Inflammatory macrophage treated with lipopolysaccharide for 4 hours (primary cell): Measurements from ENCODE around the gene HNMT.
"Not testable (repeated sequence)": the region's sequence is repeated elsewhere in the genome, so short reads cannot be mapped to it uniquely, and the experiment has no call there.

Experiments
- DNase-seq: peaks from one replicate; pipeline ENCODE4 v3.0.0-alpha.2; 2020

Gene HNMT

DNA sequence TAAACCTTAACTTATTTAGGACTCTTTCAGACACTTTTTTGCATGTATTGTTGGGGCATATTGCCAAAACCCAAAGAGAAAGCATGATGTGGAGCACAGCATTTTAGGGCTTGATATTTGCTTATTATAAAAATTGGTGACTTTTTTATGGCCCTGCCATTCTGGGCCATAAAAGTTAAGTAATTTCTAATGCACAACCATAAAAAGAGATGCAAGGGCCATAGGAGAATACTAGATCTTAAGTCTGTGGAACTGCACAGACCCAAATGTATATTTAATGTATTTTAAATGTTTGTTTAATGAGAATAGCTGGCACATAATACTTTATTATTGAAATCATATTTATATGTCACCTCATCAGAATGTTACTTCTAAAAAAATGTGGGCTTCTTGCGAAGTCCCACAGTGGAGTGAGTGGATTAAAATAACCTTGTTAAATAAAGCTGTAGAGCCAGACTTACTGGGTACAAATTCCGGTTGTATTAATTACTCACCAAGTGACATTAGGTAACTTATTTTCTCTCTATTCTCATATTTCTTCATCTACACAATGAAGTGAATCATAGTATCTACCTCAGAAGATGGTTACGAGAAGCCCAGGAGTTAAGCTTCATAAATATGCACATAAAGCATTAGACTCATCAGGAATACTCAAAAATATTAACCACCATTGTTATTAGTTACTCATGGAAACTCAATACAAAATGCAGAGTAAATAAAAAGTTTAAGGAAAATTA is 52.2 kb downstream of the HNMT start:
- DNase-seq = no peak

DNA sequence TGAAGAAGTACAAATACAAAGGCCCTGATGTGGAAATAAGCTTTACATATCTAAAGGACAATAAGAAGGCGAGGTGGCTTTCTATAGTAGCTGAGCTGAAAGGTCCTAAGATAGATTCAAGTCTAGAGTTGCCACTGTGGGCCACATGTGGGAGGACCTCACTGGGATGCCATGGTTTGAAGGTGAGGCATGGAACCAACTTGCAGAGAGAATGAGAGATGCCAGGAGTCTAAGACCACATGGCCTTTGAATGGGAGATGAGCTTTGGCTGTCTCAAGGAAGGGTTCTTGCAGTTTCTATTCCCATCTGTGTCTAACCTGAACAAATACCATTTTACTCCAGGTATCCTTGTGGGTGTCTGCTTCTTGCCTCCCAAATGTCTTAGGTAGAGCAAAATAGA is 53.6 kb downstream of the HNMT start:
- no peak for DNase-seq

DNA sequence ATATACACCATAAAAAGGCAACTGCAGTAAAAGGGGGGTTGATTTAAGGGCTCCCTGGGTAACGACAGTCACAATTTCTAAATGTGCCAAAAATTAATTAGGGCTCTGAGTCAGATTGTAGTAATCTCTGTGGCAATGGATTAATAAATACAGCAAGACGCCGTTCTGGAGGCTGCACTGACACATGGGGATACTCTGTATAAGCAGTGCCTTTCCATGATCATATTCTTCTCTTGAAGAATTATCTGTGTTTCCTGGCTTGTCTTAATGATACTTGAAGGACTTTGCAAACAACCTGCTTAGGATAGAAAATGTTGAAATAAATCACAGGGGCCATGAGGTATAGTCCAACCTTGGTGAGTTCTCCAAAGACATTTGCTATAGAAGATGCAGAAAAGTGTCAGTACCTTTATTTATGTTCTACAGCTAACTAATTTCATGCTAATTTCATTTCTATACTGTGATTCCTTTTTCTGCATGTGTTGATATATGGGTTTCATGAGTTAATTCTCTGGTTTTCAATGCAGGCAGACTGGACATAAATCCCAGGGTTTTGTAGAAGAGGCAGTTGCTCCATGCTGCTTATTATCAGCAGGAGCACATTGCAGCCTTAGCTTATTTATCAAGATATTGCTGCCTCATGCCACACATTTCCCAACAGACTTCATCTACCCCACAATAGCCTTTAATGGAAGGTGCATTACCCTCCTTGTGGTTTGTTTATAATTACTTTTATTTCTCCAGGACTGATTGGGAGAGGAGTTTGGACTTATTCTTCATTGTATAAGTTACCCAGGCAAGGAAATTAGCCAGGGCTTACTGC is 54.8 kb downstream of the HNMT start:
- no peak for DNase-seq

DNA sequence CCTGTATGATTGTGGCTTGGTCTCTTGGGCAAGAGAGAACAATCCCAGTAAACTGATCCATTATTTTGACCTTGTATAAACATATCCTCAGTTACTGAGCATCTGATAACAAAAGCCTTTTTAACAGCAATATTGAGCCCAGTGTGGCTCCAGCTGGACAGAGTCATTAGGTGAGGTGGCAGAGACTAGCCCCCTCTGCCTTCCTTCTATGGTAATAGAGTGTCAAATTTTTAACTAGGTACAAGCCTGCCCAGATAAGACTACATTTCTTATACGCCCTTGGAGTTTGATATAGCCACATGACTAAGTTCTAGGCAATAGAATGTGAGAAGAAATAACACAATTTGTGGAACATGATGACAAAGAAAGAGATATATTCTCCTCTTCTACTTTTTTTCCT is 56.2 kb downstream of the HNMT start:
- DNase-seq = no peak

DNA sequence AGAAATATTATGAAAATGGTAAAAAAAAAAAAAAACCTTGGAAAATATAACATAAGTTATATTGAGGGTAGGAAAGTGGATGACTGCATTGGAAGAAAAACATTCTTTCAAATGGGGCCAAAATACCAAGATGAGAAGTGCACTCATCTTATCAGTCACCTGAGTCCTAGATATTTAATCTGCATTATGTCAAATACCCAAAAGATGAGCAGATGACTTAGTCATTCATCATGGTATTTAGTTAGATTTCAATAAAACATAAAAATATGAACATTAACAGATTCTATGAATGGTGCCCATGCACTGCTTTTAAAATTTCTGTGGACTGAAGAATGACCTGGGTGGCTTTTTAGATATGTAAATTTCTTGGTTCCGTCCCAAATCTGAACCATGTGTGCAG is 56.9 kb downstream of the HNMT start:
- no peak for DNase-seq

DNA sequence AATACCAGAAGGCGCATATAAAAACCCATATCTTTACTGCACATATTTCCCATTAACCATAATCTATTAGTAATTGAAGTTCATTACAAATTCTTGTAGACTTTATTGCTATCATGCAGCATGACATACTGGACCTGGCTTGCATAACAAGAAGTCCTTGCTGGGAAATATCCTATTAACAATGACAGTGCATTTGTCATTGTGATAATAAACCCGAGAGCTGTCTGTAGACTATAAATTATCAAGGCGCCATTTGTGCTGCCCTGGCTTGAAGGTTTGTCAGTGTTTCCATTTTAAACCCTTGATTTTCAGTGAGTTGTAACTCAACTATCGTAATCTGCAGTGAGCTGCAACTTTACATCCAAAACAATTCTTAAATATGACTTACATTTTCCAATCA is 59.0 kb downstream of the HNMT start:
- DNase-seq = no peak

DNA sequence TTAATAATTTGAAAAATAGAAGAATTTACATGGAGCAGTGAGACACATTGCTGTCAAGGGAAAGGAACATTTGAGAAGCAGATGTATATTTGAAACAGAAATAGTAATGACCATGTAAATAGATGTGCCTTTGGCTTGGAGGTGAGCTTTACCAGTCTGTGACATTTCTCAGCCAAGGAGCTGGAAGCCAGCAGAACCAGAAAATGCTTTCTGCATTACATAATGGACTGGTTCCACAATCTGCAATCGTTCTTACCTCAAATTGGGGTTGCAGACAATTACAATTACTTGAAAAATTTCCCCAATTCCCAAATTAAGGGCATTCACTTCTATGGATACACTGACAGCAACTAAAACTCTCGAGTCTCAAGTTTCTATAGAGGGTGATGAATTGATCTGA is 59.7 kb downstream of the HNMT start:
- DNase-seq = no peak

DNA sequence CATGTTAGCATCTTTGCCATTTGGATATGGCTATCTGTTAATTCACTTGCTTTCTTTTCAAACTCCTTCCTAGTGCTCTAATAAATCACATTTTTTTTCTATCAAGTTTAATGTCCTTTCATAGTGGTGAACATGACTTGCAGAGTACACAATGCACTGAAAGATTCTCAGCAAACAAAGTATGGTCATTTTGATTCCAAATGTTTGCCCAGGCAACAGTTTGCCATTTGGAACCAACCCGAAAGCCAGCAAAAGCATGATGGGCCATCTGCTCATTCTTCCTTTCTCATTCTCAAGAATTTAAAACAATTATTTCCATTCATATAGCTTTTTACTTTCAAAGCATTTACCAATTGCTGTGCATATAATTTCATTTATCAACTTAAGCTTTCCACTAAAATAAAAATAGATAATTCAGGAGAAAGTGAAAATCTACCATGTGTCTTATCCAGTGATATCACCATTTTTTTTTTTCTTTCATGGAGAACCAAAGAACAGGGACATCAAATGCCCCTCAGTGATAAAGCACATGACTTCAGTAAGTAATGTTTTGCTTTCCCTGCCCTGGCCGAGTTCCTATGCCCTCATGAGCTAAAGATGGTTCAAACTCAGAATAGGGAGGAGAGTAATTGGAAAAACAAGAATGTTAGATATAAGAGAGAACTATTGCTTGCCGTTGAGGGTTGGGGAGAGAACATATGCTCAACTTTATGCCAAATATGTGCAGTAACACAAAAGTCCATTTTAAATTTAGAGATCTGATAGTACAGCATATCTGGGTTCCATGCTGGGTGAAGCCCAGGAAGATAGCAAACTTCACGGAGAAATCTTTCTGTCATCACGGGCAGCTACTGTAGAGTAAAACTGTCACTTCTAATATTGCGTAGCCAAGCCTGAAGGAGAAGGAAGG is 62.1 kb downstream of the HNMT start:
- no peak for DNase-seq

DNA sequence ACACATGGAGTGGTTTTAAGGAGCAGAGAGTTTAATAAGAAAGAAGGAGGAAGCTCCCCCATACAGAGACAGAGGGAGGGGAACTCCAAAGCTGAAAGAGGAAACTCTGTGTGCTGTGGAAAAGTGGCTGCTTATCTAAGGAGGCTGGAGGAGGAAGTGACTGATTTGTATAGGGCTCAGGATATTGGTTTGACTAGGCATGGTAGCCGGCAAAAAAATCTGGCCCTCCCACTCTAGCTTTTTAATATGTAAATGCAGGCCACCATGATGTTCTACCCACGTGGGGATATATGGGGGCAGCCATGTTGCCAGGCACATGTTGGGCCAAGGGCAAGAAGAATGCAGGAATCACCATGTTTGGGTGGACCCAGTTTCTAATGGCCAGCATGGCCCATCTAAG is 64.3 kb downstream of the HNMT start:
- peak; percentile 90 for DNase-seq

DNA sequence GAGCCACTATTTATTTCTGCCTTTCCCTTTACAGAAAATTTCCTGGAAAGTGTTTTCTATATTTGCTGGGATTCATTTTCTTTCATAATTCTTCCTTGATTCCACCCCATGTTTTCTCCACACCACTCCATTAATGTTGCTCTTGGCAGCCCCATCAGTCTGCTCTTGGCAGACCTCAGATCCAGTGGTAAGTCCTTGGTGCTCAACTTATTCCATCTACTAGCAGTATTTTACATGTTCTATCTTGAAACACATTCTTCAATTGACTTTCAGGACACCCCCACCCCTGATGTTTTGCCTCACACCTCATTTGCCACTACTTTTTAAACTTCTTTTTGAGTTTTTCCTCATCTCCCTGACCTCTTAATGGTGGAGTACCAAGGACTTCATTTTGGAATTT is 65.0 kb downstream of the HNMT start:
- DNase-seq = no peak

DNA sequence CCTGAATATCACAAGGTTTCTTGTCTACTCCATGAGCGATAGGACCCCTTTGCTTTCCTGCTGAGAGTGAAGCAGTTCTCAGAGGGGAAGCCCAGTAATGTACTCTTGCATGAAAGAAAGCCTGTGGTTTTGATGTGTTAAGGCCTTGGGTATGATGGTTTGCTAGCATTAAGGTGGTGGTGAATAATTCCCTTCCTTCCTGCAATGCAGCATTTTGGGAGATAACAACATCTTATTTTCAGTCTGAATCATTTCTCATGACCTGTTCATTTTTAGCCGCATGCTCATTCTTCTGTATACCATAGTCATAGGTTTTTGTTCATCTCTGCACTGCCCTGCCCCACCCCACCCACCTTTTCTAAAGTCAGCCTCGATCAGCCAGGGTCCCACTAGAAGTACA is 66.2 kb downstream of the HNMT start:
- DNase-seq = no peak

DNA sequence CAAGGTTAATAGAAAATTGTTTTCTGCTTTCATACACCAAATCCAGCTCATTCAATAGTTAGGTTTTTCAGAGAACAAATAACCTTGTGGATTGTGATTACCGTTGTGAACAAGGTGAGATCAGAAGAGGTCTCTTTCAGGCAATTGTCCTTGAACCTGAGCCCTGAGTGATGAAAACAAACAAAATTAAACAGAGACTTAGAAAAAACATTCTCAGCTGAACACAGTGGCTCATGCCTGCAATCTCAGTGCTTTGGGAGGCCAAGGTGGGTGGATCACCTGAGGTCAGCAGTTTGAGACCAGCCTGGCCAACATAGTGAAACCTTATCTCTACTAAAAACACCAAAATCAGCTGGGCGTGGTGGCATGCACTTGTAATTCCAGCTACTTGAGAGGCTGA is 68.1 kb downstream of the HNMT start:
- DNase-seq = no peak

DNA sequence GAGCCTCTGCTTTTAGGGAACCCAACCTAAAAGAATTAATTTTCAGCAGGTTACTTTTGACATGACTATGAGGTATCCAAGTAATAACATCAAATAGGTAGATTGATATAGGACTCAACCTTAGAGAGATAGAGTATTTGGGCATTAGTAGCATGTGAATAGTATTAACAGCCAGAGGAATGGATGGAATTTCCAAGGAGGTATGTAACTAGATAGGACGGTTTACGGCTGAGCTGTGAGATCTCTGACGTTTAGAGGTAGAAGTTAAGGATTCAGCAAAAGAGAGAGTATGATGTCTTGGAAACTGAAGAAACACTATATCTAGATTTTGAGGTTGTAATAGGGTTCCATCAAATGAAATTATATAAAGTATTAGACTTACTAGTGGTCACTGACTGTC is 70.3 kb downstream of the HNMT start:
- no peak for DNase-seq

DNA sequence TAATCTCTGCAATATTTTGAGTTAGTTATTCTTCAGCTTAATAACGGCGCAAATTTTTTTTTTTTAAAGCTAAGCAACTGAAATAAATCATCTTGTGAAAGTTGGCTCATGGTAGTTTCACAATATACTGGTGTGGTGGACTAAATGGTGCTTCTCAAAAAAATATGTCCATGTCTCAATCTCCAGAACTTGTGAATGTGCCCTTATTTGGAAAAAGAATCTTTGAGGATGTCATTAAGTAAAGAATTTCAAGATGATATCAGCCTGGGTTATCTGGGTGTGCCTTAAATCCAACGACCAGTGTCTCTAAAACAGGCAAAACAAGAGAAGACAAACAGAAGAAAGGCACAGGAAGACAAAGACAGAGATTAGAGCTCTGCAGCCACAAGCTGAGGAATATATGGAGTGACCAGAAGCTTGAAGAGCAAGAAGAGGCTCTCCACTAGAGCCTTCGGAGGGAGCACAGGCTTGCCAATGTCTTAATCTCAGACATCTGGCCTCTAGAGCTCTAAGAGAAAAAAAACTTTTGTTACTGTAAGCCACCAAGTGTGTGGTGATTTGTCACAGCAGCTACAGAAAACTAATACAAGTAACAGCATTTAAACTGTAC is 71.4 kb downstream of the HNMT start:
- DNase-seq = peak; percentile 72

DNA sequence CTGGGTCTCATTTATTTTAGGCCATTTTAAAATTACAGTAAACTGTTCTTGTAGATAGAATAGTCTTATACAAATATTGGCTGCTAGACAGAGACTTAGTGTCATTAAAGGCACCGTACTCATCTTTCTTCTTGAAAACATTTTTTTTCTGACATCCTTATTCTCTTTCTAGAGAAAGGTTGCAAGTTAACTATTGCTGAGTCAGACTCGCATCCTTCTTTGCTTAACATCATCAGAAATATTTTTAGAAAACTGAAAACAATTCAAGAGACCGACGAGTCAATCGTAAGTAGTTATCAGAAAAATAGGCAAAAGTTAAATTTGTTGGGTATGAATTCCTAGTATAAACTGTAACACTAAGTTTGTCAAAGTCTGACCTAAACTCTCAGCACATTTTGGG is 72.2 kb downstream of the HNMT start:
- no peak for DNase-seq

DNA sequence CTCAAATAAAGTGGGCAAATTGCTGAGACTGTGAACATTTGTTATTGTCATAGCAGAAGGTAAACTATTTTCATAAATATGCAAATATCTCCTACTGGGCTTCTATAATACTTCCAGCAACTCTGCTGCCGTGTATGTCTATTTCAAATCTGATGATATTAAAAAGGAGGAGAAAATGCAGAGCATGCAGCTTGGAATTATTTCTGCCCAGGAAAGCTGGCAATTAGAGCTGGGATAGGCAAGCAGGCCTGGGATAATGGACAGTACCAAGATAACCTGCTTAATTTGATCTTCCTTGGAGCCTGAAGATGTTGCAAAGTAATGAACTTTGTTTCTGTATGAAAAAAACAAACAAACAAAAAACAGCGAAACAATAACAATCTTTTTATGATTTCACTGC is 72.8 kb downstream of the HNMT start:
- DNase-seq = no peak

DNA sequence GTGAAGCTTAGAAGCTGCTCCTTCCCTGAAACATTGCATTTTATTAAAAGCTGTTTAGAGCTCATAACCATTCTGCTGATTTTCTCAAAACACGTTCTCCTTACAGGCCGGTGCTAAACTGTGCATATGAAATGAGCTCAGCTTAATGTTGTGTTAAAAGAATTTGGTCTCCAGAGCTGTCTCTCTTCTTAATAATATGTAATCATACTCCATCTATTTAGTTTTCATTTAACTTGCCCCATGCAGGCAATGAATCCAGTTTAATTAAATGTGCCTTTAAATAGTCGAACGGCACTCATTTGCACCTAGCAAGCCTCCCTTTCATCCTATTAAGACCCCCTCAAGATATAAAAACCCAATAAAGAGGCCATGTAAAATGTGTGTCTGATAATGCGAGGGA is 76.3 kb downstream of the HNMT start:
- no peak for DNase-seq

DNA sequence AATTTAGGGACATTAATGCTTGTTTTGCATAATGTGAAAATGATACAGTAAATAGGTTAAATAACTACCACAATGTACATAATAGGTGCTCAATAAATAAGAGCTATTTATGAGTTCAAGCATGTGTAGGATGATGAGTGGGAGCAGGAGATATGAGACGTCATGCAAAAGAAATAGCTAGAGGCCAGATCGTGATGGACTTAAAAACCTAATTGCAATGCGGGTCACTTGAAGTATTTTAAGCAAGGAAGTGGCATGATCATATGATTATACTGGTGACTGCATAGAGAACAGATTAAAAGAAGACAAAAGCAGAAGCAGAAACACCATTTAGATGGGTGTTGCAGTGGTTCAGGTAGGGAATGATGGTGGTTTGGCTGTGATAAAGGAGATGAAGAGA is 78.0 kb downstream of the HNMT start:
- no peak for DNase-seq

DNA sequence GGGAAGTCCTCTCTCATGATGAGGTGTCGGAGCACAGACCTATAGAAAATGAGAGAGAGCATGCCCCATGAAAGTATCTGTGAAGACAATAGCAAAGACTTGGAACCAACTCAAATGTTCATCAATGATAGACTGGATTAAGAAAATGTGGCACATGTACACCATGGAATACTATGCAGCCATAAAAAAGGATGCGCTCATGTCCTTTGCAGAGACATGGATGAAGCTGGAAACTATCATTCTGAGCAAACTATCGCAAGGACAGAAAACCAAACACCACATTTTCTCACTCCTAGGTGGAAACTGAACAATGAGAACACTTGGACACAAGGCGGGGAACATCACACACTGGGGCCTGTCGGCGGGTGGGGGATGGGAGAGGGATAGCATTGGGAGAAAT is 79.3 kb downstream of the HNMT start:
- DNase-seq = not testable (repeated sequence)

DNA sequence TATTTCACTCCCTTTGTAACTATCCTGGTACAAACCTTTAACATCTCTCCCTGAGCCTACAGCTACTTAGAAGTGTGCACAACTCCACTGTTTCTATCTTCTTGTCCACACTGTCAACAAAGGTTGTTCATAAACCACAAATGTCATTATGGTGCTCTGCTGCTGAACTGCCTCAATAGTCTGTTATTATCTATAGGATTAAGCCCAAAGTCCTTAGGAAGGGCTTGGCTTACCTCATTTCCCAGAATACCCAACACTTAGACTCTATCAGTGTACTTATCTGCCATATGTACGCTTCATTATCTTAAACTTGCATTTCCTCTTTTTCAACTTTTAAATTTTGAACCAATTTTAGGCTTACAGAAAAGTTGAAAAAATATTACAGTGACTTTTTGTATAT is 94.2 kb downstream of the HNMT start:
- no peak for DNase-seq

DNA sequence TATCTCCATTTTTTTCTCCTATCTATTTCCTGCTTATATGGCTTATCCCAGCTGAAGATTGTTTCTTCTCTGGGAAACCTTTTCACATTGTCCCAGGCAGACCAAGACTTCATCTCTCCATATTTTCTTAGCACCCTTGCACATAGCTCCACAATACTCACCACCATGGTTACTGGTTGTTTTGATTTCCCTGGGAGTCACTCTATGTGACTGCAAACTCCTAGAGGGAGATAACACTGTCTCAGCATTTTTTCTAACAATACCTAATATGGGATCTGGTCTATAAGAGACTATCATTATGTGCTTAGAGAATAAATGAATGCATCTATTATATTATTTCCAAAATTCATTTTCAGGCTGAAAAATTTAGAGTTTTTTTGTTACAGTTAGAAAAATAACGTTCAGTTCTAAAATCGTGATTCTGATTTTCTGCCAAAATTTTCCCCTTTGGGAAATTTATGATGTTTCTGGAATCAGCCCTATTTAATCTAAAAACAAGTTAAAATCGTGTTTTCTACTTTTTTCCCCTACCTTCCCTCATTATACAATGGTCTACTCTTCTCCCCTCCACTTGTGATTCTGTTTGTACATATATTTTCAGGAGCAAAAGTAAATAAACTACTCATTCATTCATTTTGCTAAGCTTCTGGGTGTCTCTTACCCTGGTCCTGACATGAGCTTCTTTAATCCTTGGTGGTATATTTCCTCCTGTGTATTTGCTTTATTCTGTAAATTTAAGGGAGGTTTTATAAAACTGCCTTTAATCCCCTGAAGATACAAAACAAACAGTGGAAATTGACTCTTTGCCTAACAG is 95.4 kb downstream of the HNMT start:
- no peak for DNase-seq

DNA sequence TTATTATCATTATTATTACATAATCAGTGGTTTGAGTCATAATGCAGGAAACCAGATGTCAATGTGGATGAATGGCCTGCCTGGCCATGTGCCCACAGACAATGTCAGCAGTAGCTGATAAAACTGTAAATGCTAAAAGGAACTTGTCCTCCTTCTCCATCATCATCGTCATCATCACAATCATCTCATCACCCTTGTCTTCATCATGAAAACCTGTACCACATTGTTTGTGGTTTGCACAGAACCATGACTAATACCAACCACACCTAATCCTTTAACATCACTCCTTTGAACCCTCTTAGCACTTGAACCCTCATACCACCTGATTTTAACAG is 96.0 kb downstream of the HNMT start:
- DNase-seq = peak; percentile 47
